Measurements from ENCODE around the gene NEUROD4. TPM values are rescaled to one million over a fixed set of nuclear protein-coding genes. Genes with fewer than 3 reads are reported as not detected.

The NEUROD4 gene
- total and polyA plus RNA-seq, 2 donors (not counting 1 experiment from before 2014, with no cell fraction given) = not detected

DNA sequence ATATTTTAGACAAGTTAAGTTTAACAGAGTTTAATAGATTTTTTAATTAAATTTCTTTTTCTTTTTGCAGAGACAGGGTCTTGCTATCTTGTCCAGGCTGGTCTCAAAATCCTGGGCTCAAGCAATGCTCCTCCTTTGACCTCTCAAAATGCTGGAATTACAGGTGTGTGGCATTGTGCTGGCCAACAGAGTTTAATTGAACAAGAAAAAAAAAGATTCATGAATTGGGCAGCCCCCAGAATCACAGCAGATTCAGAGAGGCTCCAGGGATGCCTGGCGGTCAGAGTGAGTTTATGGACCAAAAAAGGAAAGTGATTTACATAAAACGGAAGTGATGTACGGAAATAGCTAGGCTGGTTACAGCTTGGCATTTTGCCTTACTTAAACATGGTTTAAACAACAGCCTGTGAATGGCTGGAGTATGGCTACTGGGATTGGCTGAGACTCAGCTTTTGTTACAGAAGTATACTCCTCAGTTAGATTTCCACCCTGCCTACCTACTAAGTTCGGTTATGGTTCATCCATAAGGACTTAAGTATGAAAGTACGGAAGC, 20.7 kb upstream of the NEUROD4 start:
- H3K9ac ChIP-seq (ENCODE audit: insufficient read depth, low read length) = no peak overlapping the region
- TF ChIP-seq, protein P1, sequence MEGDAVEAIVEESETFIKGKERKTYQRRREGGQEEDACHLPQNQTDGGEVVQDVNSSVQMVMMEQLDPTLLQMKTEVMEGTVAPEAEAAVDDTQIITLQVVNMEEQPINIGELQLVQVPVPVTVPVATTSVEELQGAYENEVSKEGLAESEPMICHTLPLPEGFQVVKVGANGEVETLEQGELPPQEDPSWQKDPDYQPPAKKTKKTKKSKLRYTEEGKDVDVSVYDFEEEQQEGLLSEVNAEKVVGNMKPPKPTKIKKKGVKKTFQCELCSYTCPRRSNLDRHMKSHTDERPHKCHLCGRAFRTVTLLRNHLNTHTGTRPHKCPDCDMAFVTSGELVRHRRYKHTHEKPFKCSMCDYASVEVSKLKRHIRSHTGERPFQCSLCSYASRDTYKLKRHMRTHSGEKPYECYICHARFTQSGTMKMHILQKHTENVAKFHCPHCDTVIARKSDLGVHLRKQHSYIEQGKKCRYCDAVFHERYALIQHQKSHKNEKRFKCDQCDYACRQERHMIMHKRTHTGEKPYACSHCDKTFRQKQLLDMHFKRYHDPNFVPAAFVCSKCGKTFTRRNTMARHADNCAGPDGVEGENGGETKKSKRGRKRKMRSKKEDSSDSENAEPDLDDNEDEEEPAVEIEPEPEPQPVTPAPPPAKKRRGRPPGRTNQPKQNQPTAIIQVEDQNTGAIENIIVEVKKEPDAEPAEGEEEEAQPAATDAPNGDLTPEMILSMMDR (conservative IDR thresholded peaks at IDR 0.05 in 1 of 2, IDR thresholded peaks at IDR 0.05 in 1 of 2; ENCODE audit: low read depth in 1 of 2, low read length in 2 of 2) = no peak
- TF ChIP-seq EZH2 (IDR thresholded peaks at IDR 0.05; ENCODE audit: low read length, missing control alignments) = no peak
- H3K79me2 ChIP-seq (ENCODE audit: control insufficient read depth, insufficient read depth, low read length) = no peaks in the 10 kb centered on the region
- no peak overlapping the region for H3K4me3 ChIP-seq (replicated peaks in 1 of 4; ENCODE audit: control extremely low read depth in 1 of 4, insufficient read depth in 1 of 4, low read depth in 3 of 4, low read length in 4 of 4)
- H3K4me1 ChIP-seq (ENCODE audit: control insufficient read depth, extremely low read depth, insufficient read depth, low read length) = no peaks in the 10 kb centered on the region
- no peak overlapping the region for H3K27ac ChIP-seq (ENCODE audit: insufficient read depth, low read length)
- no peak for DNase-seq (ENCODE audit: low read depth in 2 of 2)
- no peaks in the 10 kb centered on the region for H3K9me3 ChIP-seq (ENCODE audit: control insufficient read depth, insufficient read depth, low read depth, low read length)
- no peaks in the 10 kb centered on the region for H4K20me1 ChIP-seq (ENCODE audit: control insufficient read depth, extremely low read depth, insufficient read depth, low read length)
- H3K36me3 ChIP-seq (ENCODE audit: control insufficient read depth, insufficient read depth, low read length) = no peaks in the 10 kb centered on the region
- H3K27me3 ChIP-seq (ENCODE audit: control insufficient read depth, insufficient read depth, low read length) = no peaks in the 10 kb centered on the region
- H3K4me2 ChIP-seq (ENCODE audit: extremely low read depth, insufficient read depth, low read length) = no peak overlapping the region
- no peak overlapping the region for H2AFZ ChIP-seq (ENCODE audit: low read length)

DNA sequence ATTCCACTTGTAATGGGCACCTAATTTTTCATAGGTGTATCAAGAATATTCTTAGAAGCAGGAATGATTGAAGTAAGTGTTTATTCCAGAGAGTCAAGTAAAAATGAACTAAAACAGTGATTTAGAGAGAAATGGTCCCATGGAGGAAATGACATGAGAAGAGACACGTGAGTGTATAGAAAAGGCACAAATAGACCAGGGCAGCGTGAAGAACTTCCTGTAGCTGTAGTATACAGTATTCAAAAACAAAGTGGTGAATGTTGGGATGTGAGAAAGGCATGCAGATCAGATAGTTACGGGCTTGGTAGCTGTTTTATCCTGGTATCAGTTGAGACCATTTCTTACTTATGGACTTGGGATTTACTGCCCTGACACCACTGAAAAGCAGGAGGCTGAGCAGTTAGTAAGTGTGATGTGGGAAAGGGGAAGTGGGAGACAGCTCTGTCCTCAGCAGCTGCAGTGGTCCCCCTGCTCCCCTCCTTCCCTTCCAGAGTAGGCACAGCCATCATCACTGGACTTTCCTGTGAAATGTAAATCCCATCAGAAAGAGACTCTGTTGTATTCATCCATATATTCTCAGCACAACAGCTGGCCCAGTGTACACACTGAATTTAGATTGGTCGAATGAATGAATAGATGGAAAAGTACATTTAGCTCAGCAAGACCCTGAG, 18.4 kb upstream of the NEUROD4 start:
- Histone ChIP-seq H3K4me1 (ENCODE audit: control insufficient read depth, extremely low read depth, insufficient read depth, low read length) (no peaks in the 10 kb centered on the region), H3K9ac (ENCODE audit: insufficient read depth, low read length) (no peak overlapping the region), H3K9me3 (ENCODE audit: control insufficient read depth, insufficient read depth, low read depth, low read length) (no peaks in the 10 kb centered on the region), H3K27ac (ENCODE audit: insufficient read depth, low read length) (no peak overlapping the region), H3K4me2 (ENCODE audit: extremely low read depth, insufficient read depth, low read length) (no peak overlapping the region), H3K36me3 (ENCODE audit: control insufficient read depth, insufficient read depth, low read length) (no peaks in the 10 kb centered on the region), H3K4me3 (replicated peaks in 1 of 4; ENCODE audit: control extremely low read depth in 1 of 4, insufficient read depth in 1 of 4, low read depth in 3 of 4, low read length in 4 of 4) (no peak overlapping the region), H3K27me3 (ENCODE audit: control insufficient read depth, insufficient read depth, low read length) (no peaks in the 10 kb centered on the region), H3K79me2 (ENCODE audit: control insufficient read depth, insufficient read depth, low read length) (no peaks in the 10 kb centered on the region), H2AFZ (ENCODE audit: low read length) (no peak overlapping the region), H4K20me1 (ENCODE audit: control insufficient read depth, extremely low read depth, insufficient read depth, low read length) (no peaks in the 10 kb centered on the region)
- TF ChIP-seq, protein P1 (conservative IDR thresholded peaks at IDR 0.05 in 1 of 2, IDR thresholded peaks at IDR 0.05 in 1 of 2; ENCODE audit: low read depth in 1 of 2, low read length in 2 of 2) = no peak
- TF ChIP-seq EZH2 (IDR thresholded peaks at IDR 0.05; ENCODE audit: low read length, missing control alignments) = no peak
- no peak for DNase-seq (ENCODE audit: low read depth in 2 of 2)

DNA sequence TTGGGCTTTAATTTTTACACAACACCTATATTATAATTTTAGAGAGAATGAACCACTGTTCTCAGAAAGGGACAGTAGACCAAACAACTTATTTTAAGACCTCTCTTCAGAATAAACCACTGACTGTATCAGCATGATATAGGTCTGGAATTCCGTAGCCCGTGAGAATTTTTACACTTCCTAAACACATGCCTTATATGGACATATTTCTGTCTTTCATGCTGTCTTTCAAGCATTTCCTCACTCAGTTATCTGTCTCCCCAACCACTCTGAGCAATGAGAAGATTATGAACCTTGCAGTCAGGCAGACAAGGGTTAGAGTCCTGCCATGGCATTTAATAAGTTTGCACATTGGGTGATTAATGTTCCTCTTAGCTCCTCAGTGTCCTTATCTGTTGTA, 17.4 kb upstream of the NEUROD4 start:
- H3K36me3 ChIP-seq (ENCODE audit: control insufficient read depth, insufficient read depth, low read length) = no peaks in the 10 kb centered on the region
- no peaks in the 10 kb centered on the region for H3K79me2 ChIP-seq (ENCODE audit: control insufficient read depth, insufficient read depth, low read length)
- DNase-seq (ENCODE audit: low read depth in 2 of 2) = no peak
- H3K27me3 ChIP-seq (ENCODE audit: control insufficient read depth, insufficient read depth, low read length) = no peaks in the 10 kb centered on the region
- H4K20me1 ChIP-seq (ENCODE audit: control insufficient read depth, extremely low read depth, insufficient read depth, low read length) = no peaks in the 10 kb centered on the region
- no peak overlapping the region for H3K27ac ChIP-seq (ENCODE audit: insufficient read depth, low read length)
- no peaks in the 10 kb centered on the region for H3K9me3 ChIP-seq (ENCODE audit: control insufficient read depth, insufficient read depth, low read depth, low read length)
- TF ChIP-seq EZH2 (IDR thresholded peaks at IDR 0.05; ENCODE audit: low read length, missing control alignments) = no peak
- TF ChIP-seq, protein P1 (conservative IDR thresholded peaks at IDR 0.05 in 1 of 2, IDR thresholded peaks at IDR 0.05 in 1 of 2; ENCODE audit: low read depth in 1 of 2, low read length in 2 of 2) = no peak
- H3K4me2 ChIP-seq (ENCODE audit: extremely low read depth, insufficient read depth, low read length) = no peak overlapping the region
- H3K4me3 ChIP-seq (replicated peaks in 1 of 4; ENCODE audit: control extremely low read depth in 1 of 4, insufficient read depth in 1 of 4, low read depth in 3 of 4, low read length in 4 of 4) = no peak overlapping the region
- no peak overlapping the region for H3K9ac ChIP-seq (ENCODE audit: insufficient read depth, low read length)
- no peaks in the 10 kb centered on the region for H3K4me1 ChIP-seq (ENCODE audit: control insufficient read depth, extremely low read depth, insufficient read depth, low read length)
- no peak overlapping the region for H2AFZ ChIP-seq (ENCODE audit: low read length)
